Keratinocyte (primary cell): ENCODE measurements around the gene CCDC74A.
"Not testable (repeated sequence)": the region's sequence is repeated elsewhere in the genome, so short reads cannot be mapped to it uniquely, and the experiment has no call there.

Experiments used
- CTCF ChIP-seq, 3 experiments: IDR thresholded peaks in 1 of 3; conservative IDR thresholded peaks in 1 of 3; optimal IDR thresholded peaks in 1 of 3; 2 replicates in 2 of 3; 3 replicates in 1 of 3; pipeline versions ENCODE3 to v1.5.1; 2011; ENCODE audit warnings: low read length in 3 of 3, mild to moderate bottlenecking in 3 of 3, moderate library complexity in 2 of 3, control low read depth in 1 of 3, inconsistent platforms in 1 of 3; ENCODE audit not compliant: insufficient read depth in 2 of 3; ENCODE audit errors: extremely low read depth in 1 of 3
- EZH2 ChIP-seq: IDR thresholded peaks from one replicate; pipeline ENCODE4 v1.6.1; 2012; ENCODE audit warnings: inconsistent platforms, mild to moderate bottlenecking, low read length, moderate library complexity

DNA sequence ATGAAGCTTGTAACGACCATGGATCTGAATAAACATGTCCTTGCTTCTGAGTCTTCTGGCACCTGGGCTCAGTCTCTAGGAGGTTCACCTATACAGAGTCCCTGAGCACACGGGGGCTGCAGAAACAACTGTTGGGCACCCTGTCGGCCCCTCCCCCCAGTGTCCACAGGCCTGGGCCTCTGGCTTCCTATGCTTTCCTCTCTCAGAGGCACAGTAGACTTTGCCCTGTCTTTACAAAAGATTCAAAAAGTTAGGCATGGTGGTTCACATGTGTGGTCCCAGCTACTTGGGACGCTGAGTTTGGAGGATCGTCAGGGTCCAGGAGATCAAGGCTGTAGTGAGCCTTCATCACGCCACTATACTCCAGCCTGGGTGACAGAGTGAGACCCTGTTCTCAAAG is 6.2 kb upstream of the CCDC74A start:
- TF ChIP-seq CTCF (optimal IDR thresholded peaks at IDR 0.05 in 1 of 3, IDR thresholded peaks at IDR 0.05 in 1 of 3, conservative IDR thresholded peaks at IDR 0.05 in 1 of 3; ENCODE audit: extremely low read depth in 1 of 3, insufficient read depth in 2 of 3, low read length in 3 of 3); EZH2: not testable (repeated sequence)
